Trophoblast cell (in vitro differentiated cells and primary cell): Measurements from ENCODE around the gene ENDOG.
"Not testable (repeated sequence)": the region's sequence is repeated elsewhere in the genome, so short reads cannot be mapped to it uniquely, and the experiment has no call there.

Source experiments
- DNase-seq, 2 donors: peaks; one replicate each; pipeline ENCODE4 v3.0.0-alpha.2; 2016
- H2AFZ ChIP-seq: 2 replicates; pipeline ENCODE4 v1.6.1; 2013; ENCODE audit warnings: low read length, moderate library complexity, mild to moderate bottlenecking; ENCODE audit not compliant: insufficient read depth, poor library complexity
- H2AK5ac ChIP-seq: 2 replicates; pipeline ENCODE4 v1.6.1; 2013; ENCODE audit warnings: mild to moderate bottlenecking, low read length
- H2BK120ac ChIP-seq: 2 replicates; pipeline ENCODE4 v1.6.1; 2013; ENCODE audit warnings: low read length, mild to moderate bottlenecking, moderate library complexity; ENCODE audit not compliant: insufficient read depth, poor library complexity
- H2BK12ac ChIP-seq: 2 replicates; pipeline ENCODE4 v1.6.1; 2013; ENCODE audit warnings: mild to moderate bottlenecking, low read length, moderate library complexity
- H2BK5ac ChIP-seq: 2 replicates; pipeline ENCODE4 v1.6.1; 2013; ENCODE audit warnings: low read length, low read depth, moderate library complexity, mild to moderate bottlenecking; ENCODE audit not compliant: poor library complexity
- H3K14ac ChIP-seq: 2 replicates; pipeline ENCODE4 v1.6.1; 2013; ENCODE audit warnings: mild to moderate bottlenecking, low read length
- H3K18ac ChIP-seq: 2 replicates; pipeline ENCODE4 v1.6.1; 2013; ENCODE audit warnings: mild to moderate bottlenecking, low read length
- H3K23ac ChIP-seq: 2 replicates; pipeline ENCODE4 v1.6.1; 2013; ENCODE audit warnings: low read length
- H3K27ac ChIP-seq: 2 replicates; pipeline ENCODE4 v1.5.1; 2013; ENCODE audit warnings: low read depth, mild to moderate bottlenecking, inconsistent platforms, low read length, moderate library complexity
- H3K27me3 ChIP-seq: 2 replicates; pipeline ENCODE4 v1.6.1; 2013; ENCODE audit warnings: inconsistent platforms, mild to moderate bottlenecking, low read length, moderate library complexity; ENCODE audit not compliant: insufficient read depth
- H3K36me3 ChIP-seq, 2 experiments: 1 replicate in 1 of 2; 2 replicates in 1 of 2; pipeline ENCODE4 v1.6.1; 2013; ENCODE audit warnings: low read length in 2 of 2, mild to moderate bottlenecking in 2 of 2, moderate library complexity in 1 of 2; ENCODE audit not compliant: insufficient read depth in 2 of 2, control insufficient read depth in 1 of 2
- H3K4ac ChIP-seq: 2 replicates; pipeline ENCODE4 v1.6.1; 2013; ENCODE audit warnings: low read depth, mild to moderate bottlenecking, low read length, moderate library complexity
- H3K4me1 ChIP-seq, 2 experiments: 1 replicate in 1 of 2; 2 replicates in 1 of 2; pipeline ENCODE4 v1.6.1; 2013; ENCODE audit warnings: low read length in 2 of 2, mild to moderate bottlenecking in 2 of 2, moderate library complexity in 1 of 2; ENCODE audit not compliant: insufficient read depth in 2 of 2, control insufficient read depth in 1 of 2
- H3K4me2 ChIP-seq: 2 replicates; pipeline ENCODE4 v1.6.1; 2013; ENCODE audit warnings: inconsistent platforms, mild to moderate bottlenecking, low read length, moderate library complexity
- H3K4me3 ChIP-seq: 2 replicates; pipeline ENCODE4 v1.5.1; 2013; ENCODE audit warnings: mild to moderate bottlenecking, low read depth, low read length, inconsistent platforms
- H3K79me1 ChIP-seq: one replicate; pipeline ENCODE4 v1.6.1; 2013; ENCODE audit warnings: low read length
- H3K79me2 ChIP-seq: 2 replicates; pipeline ENCODE4 v1.6.1; 2013; ENCODE audit warnings: low read length, mild to moderate bottlenecking; ENCODE audit not compliant: control insufficient read depth, insufficient read depth, poor library complexity
- H3K9ac ChIP-seq: 2 replicates; pipeline ENCODE4 v1.6.1; 2013; ENCODE audit warnings: mild to moderate bottlenecking, low read length
- H3K9me3 ChIP-seq: 2 replicates; pipeline ENCODE4 v1.6.1; 2013; ENCODE audit warnings: low read depth, mild to moderate bottlenecking, control low read depth, inconsistent platforms, low read length; ENCODE audit not compliant: insufficient read depth
- H4K12ac ChIP-seq: 2 replicates; pipeline ENCODE4 v1.6.1; 2013; ENCODE audit warnings: low read depth, mild to moderate bottlenecking, low read length, moderate library complexity
- H4K8ac ChIP-seq: 2 replicates; pipeline ENCODE4 v1.6.1; 2013; ENCODE audit warnings: low read depth, mild to moderate bottlenecking, low read length, moderate library complexity
- H4K91ac ChIP-seq: one replicate; pipeline ENCODE4 v1.6.1; 2013; ENCODE audit warnings: low read depth, mild to moderate bottlenecking, low read length, moderate library complexity
- WGBS: extraction: QIAGEN DNeasy Blood & Tissue Kit; methylation state at CpG from one replicate; pipeline ENCODE4 v1.1.7; 2013; ENCODE audit warnings: missing lambda C conversion rate; ENCODE audit not compliant: insufficient read length, insufficient coverage; ENCODE audit errors: extremely low coverage; 5-methylcytosine and 5-hydroxymethylcytosine counted together

The ENDOG gene

DNA sequence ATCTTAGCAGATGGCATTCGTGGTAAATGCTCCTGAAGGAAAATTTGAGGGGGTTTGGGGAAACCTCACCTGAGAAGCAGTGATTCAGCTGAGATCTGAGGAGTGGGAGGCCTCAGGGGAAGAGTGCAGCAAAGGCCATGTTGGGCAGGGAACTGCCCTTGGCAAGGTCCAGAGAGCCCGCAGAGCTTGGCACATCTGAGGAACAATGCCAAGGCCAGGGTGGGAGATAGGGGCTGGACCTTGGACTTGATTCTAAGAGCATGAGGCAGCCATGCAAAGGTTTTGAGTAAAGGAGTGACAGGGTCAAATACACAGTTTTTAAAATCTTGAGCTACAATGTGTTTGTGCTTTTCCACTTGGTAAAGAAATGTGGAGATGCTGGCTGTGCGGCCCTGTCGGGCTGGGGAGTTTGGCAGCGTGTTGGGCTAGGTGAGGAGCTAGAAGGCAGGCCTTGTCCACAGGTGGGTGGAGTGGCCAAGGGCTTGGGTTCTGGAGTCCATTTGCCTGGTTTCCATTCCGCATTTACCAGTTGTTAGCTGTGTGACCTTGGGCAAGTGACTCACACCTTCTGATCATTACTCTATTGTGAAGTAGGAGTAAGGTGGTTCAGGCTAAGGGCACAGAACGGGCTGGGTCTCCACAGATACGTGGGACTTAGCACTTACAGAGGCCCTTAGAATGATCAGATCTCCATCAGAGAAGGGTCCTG, 25.2 kb upstream of the ENDOG start:
- no CpG with 5 or more reads among the region's 8 CpGs for WGBS
- Histone ChIP-seq H3K4me1 (peaks cover 4% of the 10 kb centered on the region in 2 experiments), H2BK12ac (no peak overlapping the region), H2AFZ (no peak overlapping the region), H3K14ac (no peak overlapping the region), H3K23ac (no peak overlapping the region), H3K4ac (no peak overlapping the region), H3K9ac (no peak overlapping the region), H4K12ac (no peak overlapping the region), H3K9me3 (peaks cover 2% of the 10 kb centered on the region), H3K79me2 (no peaks in the 10 kb centered on the region), H3K79me1 (no peaks in the 10 kb centered on the region), H3K4me3 (no peak overlapping the region), H2BK5ac (no peak overlapping the region), H4K8ac (no peak overlapping the region), H4K91ac (no peak overlapping the region), H3K18ac (no peak overlapping the region), H2AK5ac (no peak overlapping the region), H2BK120ac (no peak overlapping the region), H3K27ac (no peak overlapping the region), H3K27me3 (no peaks in the 10 kb centered on the region), H3K36me3 (peaks cover 52 to 58% of the 10 kb centered on the region in 2 experiments), H3K4me2 (no peak overlapping the region)
- no peak for DNase-seq

DNA sequence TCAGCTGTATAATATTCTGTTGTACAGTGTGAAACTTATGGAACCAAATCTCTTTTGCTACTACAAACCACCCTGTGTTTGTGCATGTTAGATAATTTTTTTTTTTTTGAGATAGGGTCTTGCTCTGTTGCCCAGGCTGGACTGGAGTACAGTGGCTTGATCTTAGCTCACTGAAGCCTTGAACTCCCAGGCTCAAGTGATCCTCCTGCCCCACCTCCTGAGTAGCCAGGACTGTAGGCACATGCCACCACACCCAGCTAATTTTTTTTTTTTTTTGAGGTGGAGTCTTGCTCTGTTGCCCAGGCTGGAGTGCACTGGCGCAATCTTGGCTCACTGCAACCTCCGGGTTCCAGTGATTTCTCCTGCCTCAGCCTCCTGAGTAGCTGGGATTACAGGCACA, 23.3 kb upstream of the ENDOG start:
- H3K23ac ChIP-seq, H3K4ac ChIP-seq, H3K27me3 ChIP-seq, H4K91ac ChIP-seq, H4K8ac ChIP-seq, H3K27ac ChIP-seq, H2BK12ac ChIP-seq, H2BK5ac ChIP-seq, H2AFZ ChIP-seq, H4K12ac ChIP-seq, H3K4me2 ChIP-seq, H3K79me1 ChIP-seq, DNase-seq, H3K9me3 ChIP-seq, H2BK120ac ChIP-seq, H3K9ac ChIP-seq, H3K4me3 ChIP-seq, H3K4me1 ChIP-seq, H2AK5ac ChIP-seq, H3K14ac ChIP-seq, H3K18ac ChIP-seq, H3K79me2 ChIP-seq: not testable (repeated sequence)
- peaks cover 60 to 68% of the 10 kb centered on the region in 2 experiments for H3K36me3 ChIP-seq
- WGBS = no CpG with 5 or more reads among the region's 2 CpGs

DNA sequence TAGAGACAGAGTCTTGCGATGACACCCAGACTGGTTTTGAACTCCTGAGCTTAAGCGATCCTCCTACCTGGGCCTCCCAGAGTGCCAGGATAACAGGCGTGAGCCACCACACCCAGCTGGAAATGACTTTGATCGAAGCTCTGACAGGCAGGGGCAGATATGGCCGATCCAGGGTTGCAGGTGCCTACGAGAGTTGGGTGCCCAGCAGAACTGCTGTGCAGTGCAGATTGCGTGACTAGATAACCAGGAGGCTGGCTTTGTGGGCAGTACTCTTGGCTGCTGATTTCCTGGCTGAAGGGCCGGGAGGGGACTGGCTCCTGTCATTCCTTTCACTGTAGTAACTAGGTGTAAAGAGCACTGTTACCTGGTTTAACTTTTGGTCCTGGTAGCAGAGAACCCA, 19.4 kb upstream of the ENDOG start:
- H3K27ac ChIP-seq = no peak overlapping the region
- no peaks in the 10 kb centered on the region for H3K27me3 ChIP-seq
- H3K79me1 ChIP-seq = no peaks in the 10 kb centered on the region
- H3K36me3 ChIP-seq = peaks cover 49 to 60% of the 10 kb centered on the region in 2 experiments
- WGBS = no CpG with 5 or more reads among the region's 8 CpGs
- no peak overlapping the region for H2BK12ac ChIP-seq
- H3K14ac ChIP-seq = no peak overlapping the region
- H2AK5ac ChIP-seq = no peak overlapping the region
- H2BK120ac ChIP-seq = no peak overlapping the region
- H4K8ac ChIP-seq = no peak overlapping the region
- no peak overlapping the region for H3K9ac ChIP-seq
- no peak for DNase-seq
- H3K9me3 ChIP-seq = no peaks in the 10 kb centered on the region
- no peak overlapping the region for H2BK5ac ChIP-seq
- H3K4me1 ChIP-seq = no peaks in the 10 kb centered on the region
- H3K79me2 ChIP-seq = no peaks in the 10 kb centered on the region
- H3K4me3 ChIP-seq = no peak overlapping the region
- no peak overlapping the region for H3K23ac ChIP-seq
- H4K12ac ChIP-seq = no peak overlapping the region
- H4K91ac ChIP-seq = no peak overlapping the region
- H2AFZ ChIP-seq = no peak overlapping the region
- H3K18ac ChIP-seq = no peak overlapping the region
- no peak overlapping the region for H3K4me2 ChIP-seq
- H3K4ac ChIP-seq = no peak overlapping the region

DNA sequence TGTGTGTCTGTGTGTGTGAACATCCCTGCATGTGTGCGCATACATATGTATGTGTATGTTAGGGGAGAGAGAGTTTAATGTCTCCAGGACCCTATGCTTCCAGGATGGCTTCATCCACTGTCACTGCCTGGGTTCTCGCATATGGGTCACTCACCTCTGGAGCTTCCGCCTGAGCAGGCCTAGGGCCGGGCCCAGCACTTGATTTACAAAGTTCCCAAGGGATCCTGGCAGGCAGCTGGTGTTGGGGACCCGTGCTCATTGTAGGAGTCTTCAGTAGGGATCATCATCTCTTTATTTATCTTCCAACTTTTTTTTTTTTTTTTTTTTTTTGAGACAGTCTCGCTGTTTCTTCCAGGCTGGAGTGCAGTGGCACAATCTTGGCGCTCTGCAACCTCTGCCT, 18.2 kb upstream of the ENDOG start:
- Histone ChIP-seq H2BK120ac (no peak overlapping the region), H4K12ac (no peak overlapping the region), H4K8ac (no peak overlapping the region), H3K18ac (no peak overlapping the region), H2AK5ac (no peak overlapping the region), H2BK12ac (no peak overlapping the region), H3K14ac (no peak overlapping the region), H3K27me3 (no peaks in the 10 kb centered on the region), H3K36me3 (peaks cover 50 to 60% of the 10 kb centered on the region in 2 experiments), H3K4ac (no peak overlapping the region), H3K79me2 (no peaks in the 10 kb centered on the region), H3K9ac (no peak overlapping the region), H3K23ac (no peak overlapping the region), H3K4me2 (no peak overlapping the region), H3K9me3 (no peaks in the 10 kb centered on the region), H3K4me1 (no peaks in the 10 kb centered on the region), H3K27ac (no peak overlapping the region), H2AFZ (no peak overlapping the region), H3K79me1 (no peaks in the 10 kb centered on the region), H4K91ac (no peak overlapping the region), H3K4me3 (no peak overlapping the region), H2BK5ac (no peak overlapping the region)
- WGBS = no CpG with 5 or more reads among the region's 7 CpGs
- DNase-seq = no peak
